ENCODE results near the gene SYNM. TPM values are rescaled to one million over a fixed set of nuclear protein-coding genes. Genes with fewer than 3 reads are reported as not detected.

SYNM gene
- total and polyA plus RNA-seq, 4 donors, result 42.6 to 103 (median 63.8) TPM

DNA sequence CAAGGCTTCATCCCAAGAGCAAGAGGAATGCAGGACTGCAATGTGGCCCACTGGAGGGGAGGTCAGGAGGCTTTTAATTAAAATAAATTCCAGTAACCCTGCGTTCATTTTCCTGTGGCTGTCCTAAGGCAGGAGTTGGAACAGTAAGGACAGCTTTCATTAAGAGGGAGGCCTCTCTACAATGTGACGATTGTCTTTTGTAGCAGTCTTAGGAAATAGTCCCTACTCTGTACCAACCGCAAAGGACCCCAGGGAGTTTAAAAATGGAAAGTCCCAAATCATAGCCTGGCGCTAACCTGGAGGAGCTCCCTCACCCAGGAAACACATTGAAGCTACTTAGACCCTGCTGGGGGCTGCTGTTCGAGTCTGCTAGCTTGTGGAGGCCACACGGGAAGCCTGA is 62.8 kb downstream of the SYNM start:
- Histone ChIP-seq H3K27ac (ENCODE audit: low read depth in 1 of 2, low read length in 2 of 2) (peak overlapping the region in 1 of 2 donors; percentile 43), H3K4me1 (ENCODE audit: control insufficient read depth in 1 of 2, insufficient read depth in 2 of 2, low read length in 2 of 2) (no peaks in the 10 kb centered on the region), H3K4me3 (ENCODE audit: low read length in 2 of 2) (no peak overlapping the region), H3K27me3 (ENCODE audit: control insufficient read depth in 1 of 2, insufficient read depth in 2 of 2, low read length in 1 of 2) (no peaks in the 10 kb centered on the region), H3K36me3 (ENCODE audit: control insufficient read depth in 1 of 2, insufficient read depth in 2 of 2, low read length in 1 of 2) (no peaks in the 10 kb centered on the region), H3K9me3 (ENCODE audit: control insufficient read depth, low read length) (no peaks in the 10 kb centered on the region)
- ATAC-seq (ENCODE audit: low FRiP score) (no peak), DNase-seq (no peak)
- intact Hi-C loops (cut with DNase I), result no loop called here
- 84 to 85% methylated on average over 6 of the region's 6 CpGs for WGBS, 2 donors

DNA sequence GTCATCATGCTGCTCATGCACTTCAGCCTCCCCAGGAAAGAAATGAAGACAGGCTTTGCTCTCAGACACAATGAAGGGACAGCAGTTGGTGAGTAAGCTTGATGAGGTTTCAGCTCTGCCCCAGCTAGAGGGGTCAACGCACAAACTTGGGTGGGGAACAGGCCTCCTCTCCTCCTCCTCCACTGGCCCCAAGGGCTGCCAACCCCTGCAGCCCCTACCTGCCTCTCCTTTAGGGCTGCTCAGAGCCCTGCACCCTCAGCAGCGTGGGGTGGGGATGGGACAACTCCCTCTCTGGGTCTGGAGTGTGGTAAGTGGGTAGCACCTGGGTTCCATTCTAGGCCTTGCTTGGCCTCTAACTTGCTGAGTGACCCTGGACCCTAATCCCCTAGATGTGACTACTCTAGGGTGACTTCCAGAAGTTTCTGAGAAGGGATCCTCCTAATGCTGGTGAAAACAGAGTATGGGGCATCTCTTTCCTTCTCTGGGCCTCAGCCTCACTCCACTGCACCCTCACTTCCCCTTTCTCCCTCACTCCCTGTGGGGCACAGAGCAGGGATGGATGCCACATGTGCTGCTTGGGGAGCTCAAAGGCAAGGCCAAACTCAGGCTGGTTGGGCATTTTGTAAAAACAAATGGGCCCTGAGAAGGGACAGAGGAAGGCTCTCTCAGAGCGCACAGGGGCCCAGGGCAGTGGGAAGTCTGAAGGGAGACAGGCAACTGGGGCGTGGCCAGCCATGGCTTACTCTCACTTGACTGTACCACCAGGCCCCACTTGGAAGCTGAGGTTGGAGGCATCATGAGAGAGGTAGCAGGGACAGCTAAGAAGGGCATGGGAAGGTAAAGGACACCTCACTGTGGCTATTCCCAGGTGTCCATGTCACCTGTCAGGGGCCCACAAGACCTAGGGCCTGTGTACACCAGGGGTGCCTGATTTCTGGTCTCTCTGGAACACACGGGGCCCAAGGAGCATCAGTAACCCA is 64.0 kb downstream of the SYNM start:
- Histone ChIP-seq H3K36me3 (ENCODE audit: control insufficient read depth in 1 of 2, insufficient read depth in 2 of 2, low read length in 1 of 2) (no peaks in the 10 kb centered on the region), H3K9me3 (ENCODE audit: control insufficient read depth, low read length) (no peaks in the 10 kb centered on the region), H3K4me1 (ENCODE audit: control insufficient read depth in 1 of 2, insufficient read depth in 2 of 2, low read length in 2 of 2) (peaks cover 0 to 4% of the 10 kb centered on the region in 2 donors), H3K27me3 (ENCODE audit: control insufficient read depth in 1 of 2, insufficient read depth in 2 of 2, low read length in 1 of 2) (no peaks in the 10 kb centered on the region), H3K27ac (ENCODE audit: low read depth in 1 of 2, low read length in 2 of 2) (peak overlapping the region; percentile 78 to 99), H3K4me3 (ENCODE audit: low read length in 2 of 2) (no peak overlapping the region)
- ATAC-seq (ENCODE audit: low FRiP score) (no peak), DNase-seq (no peak)
- intact Hi-C loops (cut with DNase I), result no loop called here
- 84 to 94% methylated on average over 5 of the region's 5 CpGs for WGBS, 2 donors

- WGBS, 2 donors, result 3 to 17% methylated on average over 10 of the region's 10 CpGs
- no peak for DNase-seq
- H3K27ac ChIP-seq (ENCODE audit: low read depth in 1 of 2, low read length in 2 of 2), result peak overlapping the region; percentile 78 to 99
These were observed 65.0 kb downstream of the SYNM start for GRCh38 chr15:99169769-99170311.

GRCh38 chr15:99170476-99171065 is 65.7 kb downstream of the SYNM start:
- Histone ChIP-seq H3K27ac (ENCODE audit: low read depth in 1 of 2, low read length in 2 of 2) (peak overlapping the region; percentile 15 to 99), H3K27me3 (ENCODE audit: control insufficient read depth in 1 of 2, insufficient read depth in 2 of 2, low read length in 1 of 2) (no peaks in the 10 kb centered on the region), H3K36me3 (ENCODE audit: control insufficient read depth in 1 of 2, insufficient read depth in 2 of 2, low read length in 1 of 2) (no peaks in the 10 kb centered on the region), H3K4me3 (ENCODE audit: low read length in 2 of 2) (no peak overlapping the region), H3K9me3 (ENCODE audit: control insufficient read depth, low read length) (no peaks in the 10 kb centered on the region), H3K4me1 (ENCODE audit: control insufficient read depth in 1 of 2, insufficient read depth in 2 of 2, low read length in 2 of 2) (peaks cover 0 to 7% of the 10 kb centered on the region in 2 donors)
- ATAC-seq (ENCODE audit: low FRiP score) (peak; percentile 9), DNase-seq (no peak)
- intact Hi-C loops (cut with DNase I), result loop anchor here in 1 of 2 donors (5.0 kb wide), 1 partner anchor 42 kb away; no protein-coding TSS in a partner anchor
- 36 to 45% methylated on average over 7 of the region's 7 CpGs for WGBS, 2 donors

More at GRCh38 chr15:99169769-99170311, 65.0 kb downstream of the SYNM start:
- H3K4me3 ChIP-seq (ENCODE audit: low read length in 2 of 2), result no peak overlapping the region
- intact Hi-C loops (cut with DNase I), result loop anchor here in 1 of 2 donors (5.0 kb wide), 1 partner anchor 42 kb away; no protein-coding TSS in a partner anchor
- H3K4me1 ChIP-seq (ENCODE audit: control insufficient read depth in 1 of 2, insufficient read depth in 2 of 2, low read length in 2 of 2), result peaks cover 0 to 6% of the 10 kb centered on the region in 2 donors
- no peaks in the 10 kb centered on the region for H3K27me3 ChIP-seq (ENCODE audit: control insufficient read depth in 1 of 2, insufficient read depth in 2 of 2, low read length in 1 of 2)
- ATAC-seq (ENCODE audit: low FRiP score), result peak; percentile 75
- H3K36me3 ChIP-seq (ENCODE audit: control insufficient read depth in 1 of 2, insufficient read depth in 2 of 2, low read length in 1 of 2), result no peaks in the 10 kb centered on the region
- no peaks in the 10 kb centered on the region for H3K9me3 ChIP-seq (ENCODE audit: control insufficient read depth, low read length)

DNA sequence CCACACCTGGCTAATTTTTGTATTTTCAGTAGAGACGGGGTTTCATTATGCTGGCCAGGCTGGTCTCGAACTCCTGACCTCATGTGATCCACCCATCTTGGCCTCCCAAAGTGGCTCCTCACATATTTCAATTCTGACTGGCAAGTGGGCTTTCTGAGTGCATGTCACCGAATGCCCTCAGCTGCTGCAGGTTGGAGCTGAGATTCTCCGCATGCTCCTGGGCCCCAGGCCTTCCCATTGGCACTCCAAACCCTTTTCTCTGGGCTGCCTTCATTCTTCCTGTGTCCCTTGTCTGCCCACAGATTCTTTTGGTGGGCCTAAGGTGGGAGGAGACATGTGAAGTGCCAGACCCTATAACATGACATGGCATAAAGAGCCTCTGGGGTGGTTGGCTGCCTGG is 67.3 kb downstream of the SYNM start:
- 98 to 99% methylated on average over 4 of the region's 4 CpGs for WGBS, 2 donors
- Histone ChIP-seq H3K9me3 (ENCODE audit: control insufficient read depth, low read length) (no peaks in the 10 kb centered on the region), H3K27me3 (ENCODE audit: control insufficient read depth in 1 of 2, insufficient read depth in 2 of 2, low read length in 1 of 2) (no peaks in the 10 kb centered on the region), H3K36me3 (ENCODE audit: control insufficient read depth in 1 of 2, insufficient read depth in 2 of 2, low read length in 1 of 2) (no peaks in the 10 kb centered on the region), H3K27ac (ENCODE audit: low read depth in 1 of 2, low read length in 2 of 2) (no peak overlapping the region), H3K4me1 (ENCODE audit: control insufficient read depth in 1 of 2, insufficient read depth in 2 of 2, low read length in 2 of 2) (peaks cover 0 to 7% of the 10 kb centered on the region in 2 donors), H3K4me3 (ENCODE audit: low read length in 2 of 2) (no peak overlapping the region)
- intact Hi-C loops (cut with DNase I), result loop anchor here in 1 of 2 donors (5.0 kb wide), 1 partner anchor 40 kb away; no protein-coding TSS in a partner anchor
- no peak for ATAC-seq (ENCODE audit: low FRiP score)
- no peak for DNase-seq

- H3K4me3 ChIP-seq (ENCODE audit: low read length in 2 of 2), result no peak overlapping the region
- peak overlapping the region in 1 of 2 donors; percentile 5 for H3K27ac ChIP-seq (ENCODE audit: low read depth in 1 of 2, low read length in 2 of 2)
- no peaks in the 10 kb centered on the region for H3K36me3 ChIP-seq (ENCODE audit: control insufficient read depth in 1 of 2, insufficient read depth in 2 of 2, low read length in 1 of 2)
- DNase-seq, result no peak
- no peaks in the 10 kb centered on the region for H3K9me3 ChIP-seq (ENCODE audit: control insufficient read depth, low read length)
- ATAC-seq (ENCODE audit: low FRiP score), result no peak
- peaks cover 0 to 7% of the 10 kb centered on the region in 2 donors for H3K4me1 ChIP-seq (ENCODE audit: control insufficient read depth in 1 of 2, insufficient read depth in 2 of 2, low read length in 2 of 2)
- WGBS, 2 donors, result 86 to 87% methylated on average over 3 of the region's 3 CpGs
- intact Hi-C loops (cut with DNase I), result loop anchor here in 1 of 2 donors (5.0 kb wide), 1 partner anchor 39 kb away; no protein-coding TSS in a partner anchor
- no peaks in the 10 kb centered on the region for H3K27me3 ChIP-seq (ENCODE audit: control insufficient read depth in 1 of 2, insufficient read depth in 2 of 2, low read length in 1 of 2)
These were observed 68.1 kb downstream of the SYNM start for GRCh38 chr15:99172989-99173388.

- Histone ChIP-seq H3K4me1 (ENCODE audit: control insufficient read depth in 1 of 2, insufficient read depth in 2 of 2, low read length in 2 of 2) (peaks cover 0 to 7% of the 10 kb centered on the region in 2 donors), H3K9me3 (ENCODE audit: control insufficient read depth, low read length) (no peaks in the 10 kb centered on the region), H3K27me3 (ENCODE audit: control insufficient read depth in 1 of 2, insufficient read depth in 2 of 2, low read length in 1 of 2) (no peaks in the 10 kb centered on the region), H3K27ac (ENCODE audit: low read depth in 1 of 2, low read length in 2 of 2) (peak overlapping the region in 1 of 2 donors; percentile 82), H3K36me3 (ENCODE audit: control insufficient read depth in 1 of 2, insufficient read depth in 2 of 2, low read length in 1 of 2) (no peaks in the 10 kb centered on the region), H3K4me3 (ENCODE audit: low read length in 2 of 2) (no peak overlapping the region)
- WGBS, 2 donors, result 61 to 68% methylated on average over 15 of the region's 15 CpGs
- ATAC-seq (ENCODE audit: low FRiP score) (no peak), DNase-seq (no peak)
- intact Hi-C loops (cut with DNase I), result loop anchor here (5.0 kb wide), 2 partner anchors 38 to 78 kb away; partner anchors contain the start of gene LRRC28 (in 1 of the 2)
These were observed 69.9 kb downstream of the SYNM start for GRCh38 chr15:99174567-99175395.

DNA sequence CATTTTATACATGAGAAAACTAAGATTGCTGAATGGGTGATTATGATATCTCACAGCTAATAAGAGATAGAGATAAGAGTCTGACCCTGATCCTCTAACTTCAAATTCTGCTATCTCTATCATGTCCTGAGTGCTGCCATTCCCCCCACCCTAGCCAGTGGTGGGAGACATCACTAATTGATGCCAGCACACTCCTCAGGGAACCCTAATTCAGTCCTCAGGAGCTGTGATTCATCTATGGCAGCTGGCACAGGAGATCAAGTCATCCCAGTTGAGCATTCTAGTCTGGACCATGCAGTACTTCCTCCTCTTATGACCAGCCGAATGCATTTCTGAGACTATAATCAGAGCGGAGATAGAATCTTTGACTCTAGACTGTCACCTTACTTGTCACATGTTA is 71.9 kb downstream of the SYNM start:
- DNase-seq (no peak), ATAC-seq (ENCODE audit: low FRiP score) (no peak)
- no peak overlapping the region for H3K27ac ChIP-seq (ENCODE audit: low read depth in 1 of 2, low read length in 2 of 2)
- H3K9me3 ChIP-seq (ENCODE audit: control insufficient read depth, low read length), result no peaks in the 10 kb centered on the region
- no peaks in the 10 kb centered on the region for H3K27me3 ChIP-seq (ENCODE audit: control insufficient read depth in 1 of 2, insufficient read depth in 2 of 2, low read length in 1 of 2)
- intact Hi-C loops (cut with DNase I), result loop anchor here in 1 of 2 donors (5.0 kb wide), 1 partner anchor 76 kb away; the partner anchor contains the start of gene LRRC28
- no peaks in the 10 kb centered on the region for H3K36me3 ChIP-seq (ENCODE audit: control insufficient read depth in 1 of 2, insufficient read depth in 2 of 2, low read length in 1 of 2)
- H3K4me1 ChIP-seq (ENCODE audit: control insufficient read depth in 1 of 2, insufficient read depth in 2 of 2, low read length in 2 of 2), result peaks cover 0 to 7% of the 10 kb centered on the region in 2 donors
- H3K4me3 ChIP-seq (ENCODE audit: low read length in 2 of 2), result no peak overlapping the region
- WGBS, 2 donors, result 89 to 95% methylated on average over 2 of the region's 2 CpGs

All from aorta (tissue), 5 donors.